Uterus (tissue), 2 donors: ENCODE results near the gene BDH1.
"Not testable (repeated sequence)": the region's sequence is repeated elsewhere in the genome, so short reads cannot be mapped to it uniquely, and the experiment has no call there.

Experiments used
- CTCF ChIP-seq, 4 experiments: fragments of 200-600 bp in 2 of 4; fragments of 450-650 bp in 2 of 4; sonication (generic) in 2 of 4; IDR thresholded peaks; one replicate each; pipeline ENCODE4 v1.5.1; 2016 to 2019; ENCODE audit warnings: antibody characterized with exemption in 4 of 4, mild to moderate bottlenecking in 2 of 4, moderate library complexity in 1 of 4
- POLR2A ChIP-seq, 2 donors: fragments of 450-650 bp; IDR thresholded peaks; one replicate each; pipeline ENCODE4 v1.6.1; 2016; ENCODE audit warnings: antibody characterized with exemption in 2 of 2, mild to moderate bottlenecking in 1 of 2, moderate library complexity in 1 of 2

- TF ChIP-seq CTCF, POLR2A (IDR thresholded peaks at IDR 0.05): not testable (repeated sequence)
Observed at GRCh38 chr3:197601566-197601840, 45.7 kb upstream of the BDH1 start.
